Measurements from ENCODE around the gene SLC6A7.

Gene SLC6A7

DNA sequence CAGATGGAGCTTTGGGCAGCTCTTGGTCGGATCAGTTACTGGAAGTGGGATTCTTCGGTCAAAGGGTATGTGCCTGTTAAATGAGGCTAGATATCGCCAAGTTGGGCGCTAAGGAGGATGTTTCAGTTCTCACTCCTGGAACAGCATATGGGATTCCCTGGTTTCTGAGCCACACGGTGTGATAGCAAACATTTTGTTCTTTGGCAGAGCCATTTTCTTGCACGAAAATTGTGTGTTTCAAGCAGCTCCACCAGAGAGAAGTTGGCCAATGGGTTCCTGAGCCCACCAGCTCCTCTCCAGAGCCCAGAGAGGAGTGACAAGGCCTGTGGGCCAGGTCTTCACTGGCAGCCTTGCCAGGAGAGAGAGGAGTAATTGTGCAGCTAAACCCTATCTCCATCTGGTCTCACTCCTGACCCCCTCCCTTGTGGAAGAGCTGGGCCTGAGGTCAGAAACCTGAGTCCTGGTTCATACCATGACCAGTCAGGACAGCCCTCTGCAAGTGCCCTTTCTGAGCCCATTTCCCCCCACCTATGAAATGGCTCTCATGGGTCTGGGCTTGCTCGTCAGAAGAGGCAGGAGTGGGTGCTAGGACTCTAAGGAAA lies 10.7 kb upstream of the SLC6A7 start:
- H3K4me3 ChIP-seq (ENCODE audit: low read depth, low read length) = no peak overlapping the region
- no peak overlapping the region for H4K91ac ChIP-seq (ENCODE audit: low read depth, low read length)
- H3K27me3 ChIP-seq (ENCODE audit: insufficient read depth, low read length) = no peaks in the 10 kb centered on the region
- no peak overlapping the region for H3K23ac ChIP-seq (ENCODE audit: low read length)
- no peak overlapping the region for H2BK5ac ChIP-seq (ENCODE audit: low read depth, low read length, poor library complexity)
- H2BK120ac ChIP-seq (ENCODE audit: insufficient read depth, low read length, poor library complexity) = no peak overlapping the region
- no peak overlapping the region for H3K9ac ChIP-seq (ENCODE audit: low read length)
- H3K36me3 ChIP-seq (ENCODE audit: control insufficient read depth in 1 of 2, insufficient read depth in 2 of 2, low read length in 2 of 2) = no peaks in the 10 kb centered on the region
- H2AFZ ChIP-seq (ENCODE audit: insufficient read depth, low read length, poor library complexity) = no peak overlapping the region
- H3K79me2 ChIP-seq (ENCODE audit: control insufficient read depth, insufficient read depth, low read length, poor library complexity) = no peaks in the 10 kb centered on the region
- H3K4ac ChIP-seq (ENCODE audit: low read depth, low read length) = no peak overlapping the region
- H4K12ac ChIP-seq (ENCODE audit: low read depth, low read length) = no peak overlapping the region
- peaks cover 4% of the 10 kb centered on the region for H3K79me1 ChIP-seq (ENCODE audit: low read length)
- H2BK12ac ChIP-seq (ENCODE audit: low read length) = no peak overlapping the region
- no peak overlapping the region for H3K14ac ChIP-seq (ENCODE audit: low read length)
- H3K27ac ChIP-seq (ENCODE audit: low read depth, low read length) = no peak overlapping the region
- no peaks in the 10 kb centered on the region for H3K9me3 ChIP-seq (ENCODE audit: insufficient read depth, low read depth, low read length)
- H3K18ac ChIP-seq (ENCODE audit: low read length) = no peak overlapping the region
- no peak for DNase-seq
- no peak overlapping the region for H4K8ac ChIP-seq (ENCODE audit: low read depth, low read length)
- no peak overlapping the region for H2AK5ac ChIP-seq (ENCODE audit: low read length)
- WGBS (ENCODE audit: extremely low coverage, insufficient coverage, insufficient read length) = no CpG with 5 or more reads among the region's 7 CpGs
- no peak overlapping the region for H3K4me2 ChIP-seq (ENCODE audit: low read length)
- no peaks in the 10 kb centered on the region for H3K4me1 ChIP-seq (ENCODE audit: control insufficient read depth in 1 of 2, insufficient read depth in 2 of 2, low read length in 2 of 2)

DNA sequence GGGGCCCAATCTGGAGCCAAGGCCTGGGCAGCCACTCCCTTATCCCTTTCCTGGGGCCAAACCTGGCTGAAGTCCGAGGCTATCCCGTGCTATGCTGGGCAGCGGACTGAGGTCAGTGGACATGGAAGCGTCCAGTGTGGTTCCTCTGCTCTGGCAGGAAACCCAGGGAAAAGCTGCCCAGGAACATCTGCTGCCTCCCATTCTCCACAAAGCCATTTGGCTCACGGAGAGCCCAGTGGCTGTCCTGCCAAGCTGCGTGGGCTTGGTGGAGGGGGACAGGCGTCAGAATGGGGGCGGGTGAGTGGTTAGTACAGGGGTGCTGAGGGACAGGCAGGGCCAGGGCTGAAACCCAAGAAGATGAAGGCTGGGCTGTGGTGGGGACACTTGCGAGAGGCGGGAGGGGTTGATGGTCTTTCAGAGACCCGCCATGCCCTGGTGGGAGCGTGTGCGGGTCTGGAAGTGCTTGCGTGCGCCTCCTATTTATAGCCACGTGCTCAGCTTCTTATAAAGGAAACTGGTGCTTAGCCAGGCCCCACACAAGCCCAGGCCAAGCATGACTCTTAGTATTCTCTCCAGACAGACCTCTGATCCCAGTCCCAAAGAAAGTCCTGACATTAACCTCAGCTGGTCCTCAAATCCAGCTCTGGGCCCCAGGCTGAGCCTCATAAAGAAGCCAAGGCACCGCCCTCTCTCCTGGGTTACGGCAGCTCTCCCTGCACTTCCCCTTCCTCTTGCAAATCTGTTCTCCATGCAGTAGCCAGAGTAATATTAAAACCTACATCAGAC lies 9.4 kb upstream of the SLC6A7 start:
- H3K4ac ChIP-seq (ENCODE audit: low read depth, low read length) = no peak overlapping the region
- no peaks in the 10 kb centered on the region for H3K79me1 ChIP-seq (ENCODE audit: low read length)

DNA sequence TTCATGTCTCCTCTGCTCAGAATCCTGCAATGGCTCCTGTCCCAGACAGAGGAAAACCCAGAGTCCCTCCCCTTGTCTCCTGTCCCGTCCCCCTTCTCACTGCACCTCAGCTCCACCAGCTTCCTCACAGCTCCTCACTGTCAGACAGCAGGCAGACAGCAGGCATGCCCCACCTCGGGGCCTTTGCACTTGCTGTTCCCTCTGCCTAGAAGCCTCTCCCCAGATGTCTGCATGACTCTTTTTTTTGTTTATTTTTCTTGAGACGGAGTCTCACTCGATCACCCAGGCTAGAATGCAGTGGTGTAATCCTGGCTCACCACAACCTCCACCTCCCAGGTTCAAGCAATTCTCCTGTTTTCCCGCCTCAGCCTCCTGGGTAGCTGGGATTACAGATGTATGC lies 8.8 kb upstream of the SLC6A7 start:
- Histone ChIP-seq H3K4me3 (ENCODE audit: low read depth, low read length) (no peak overlapping the region), H3K36me3 (ENCODE audit: control insufficient read depth in 1 of 2, insufficient read depth in 2 of 2, low read length in 2 of 2) (no peaks in the 10 kb centered on the region), H2BK12ac (ENCODE audit: low read length) (no peak overlapping the region), H3K18ac (ENCODE audit: low read length) (no peak overlapping the region), H3K4me1 (ENCODE audit: control insufficient read depth in 1 of 2, insufficient read depth in 2 of 2, low read length in 2 of 2) (no peaks in the 10 kb centered on the region), H3K27ac (ENCODE audit: low read depth, low read length) (no peak overlapping the region), H2BK120ac (ENCODE audit: insufficient read depth, low read length, poor library complexity) (no peak overlapping the region), H3K9me3 (ENCODE audit: insufficient read depth, low read depth, low read length) (no peaks in the 10 kb centered on the region), H2AK5ac (ENCODE audit: low read length) (no peak overlapping the region), H3K4ac (ENCODE audit: low read depth, low read length) (no peak overlapping the region), H3K27me3 (ENCODE audit: insufficient read depth, low read length) (no peaks in the 10 kb centered on the region), H2BK5ac (ENCODE audit: low read depth, low read length, poor library complexity) (no peak overlapping the region), H2AFZ (ENCODE audit: insufficient read depth, low read length, poor library complexity) (no peak overlapping the region), H3K9ac (ENCODE audit: low read length) (no peak overlapping the region), H3K14ac (ENCODE audit: low read length) (no peak overlapping the region), H3K4me2 (ENCODE audit: low read length) (no peak overlapping the region), H4K8ac (ENCODE audit: low read depth, low read length) (no peak overlapping the region), H4K91ac (ENCODE audit: low read depth, low read length) (no peak overlapping the region), H3K23ac (ENCODE audit: low read length) (no peak overlapping the region), H3K79me2 (ENCODE audit: control insufficient read depth, insufficient read depth, low read length, poor library complexity) (no peaks in the 10 kb centered on the region), H4K12ac (ENCODE audit: low read depth, low read length) (no peak overlapping the region), H3K79me1 (ENCODE audit: low read length) (no peaks in the 10 kb centered on the region)
- no CpG with 5 or more reads among the region's 5 CpGs for WGBS (ENCODE audit: extremely low coverage, insufficient coverage, insufficient read length)
- DNase-seq = no peak

More for the DNA sequence above, 9.4 kb upstream of the SLC6A7 start:
- Histone ChIP-seq H3K27ac (ENCODE audit: low read depth, low read length) (no peak overlapping the region), H4K8ac (ENCODE audit: low read depth, low read length) (no peak overlapping the region), H3K79me2 (ENCODE audit: control insufficient read depth, insufficient read depth, low read length, poor library complexity) (no peaks in the 10 kb centered on the region), H2BK120ac (ENCODE audit: insufficient read depth, low read length, poor library complexity) (no peak overlapping the region), H2AK5ac (ENCODE audit: low read length) (no peak overlapping the region), H3K18ac (ENCODE audit: low read length) (no peak overlapping the region), H3K4me3 (ENCODE audit: low read depth, low read length) (no peak overlapping the region), H3K14ac (ENCODE audit: low read length) (no peak overlapping the region), H3K27me3 (ENCODE audit: insufficient read depth, low read length) (no peaks in the 10 kb centered on the region), H3K23ac (ENCODE audit: low read length) (no peak overlapping the region), H4K91ac (ENCODE audit: low read depth, low read length) (no peak overlapping the region), H4K12ac (ENCODE audit: low read depth, low read length) (no peak overlapping the region), H2BK5ac (ENCODE audit: low read depth, low read length, poor library complexity) (no peak overlapping the region), H3K36me3 (ENCODE audit: control insufficient read depth in 1 of 2, insufficient read depth in 2 of 2, low read length in 2 of 2) (no peaks in the 10 kb centered on the region), H2AFZ (ENCODE audit: insufficient read depth, low read length, poor library complexity) (no peak overlapping the region), H3K9ac (ENCODE audit: low read length) (no peak overlapping the region), H3K4me1 (ENCODE audit: control insufficient read depth in 1 of 2, insufficient read depth in 2 of 2, low read length in 2 of 2) (no peaks in the 10 kb centered on the region), H2BK12ac (ENCODE audit: low read length) (no peak overlapping the region), H3K4me2 (ENCODE audit: low read length) (no peak overlapping the region), H3K9me3 (ENCODE audit: insufficient read depth, low read depth, low read length) (no peaks in the 10 kb centered on the region)
- WGBS (ENCODE audit: extremely low coverage, insufficient coverage, insufficient read length) = no CpG with 5 or more reads among the region's 18 CpGs
- no peak for DNase-seq

DNA sequence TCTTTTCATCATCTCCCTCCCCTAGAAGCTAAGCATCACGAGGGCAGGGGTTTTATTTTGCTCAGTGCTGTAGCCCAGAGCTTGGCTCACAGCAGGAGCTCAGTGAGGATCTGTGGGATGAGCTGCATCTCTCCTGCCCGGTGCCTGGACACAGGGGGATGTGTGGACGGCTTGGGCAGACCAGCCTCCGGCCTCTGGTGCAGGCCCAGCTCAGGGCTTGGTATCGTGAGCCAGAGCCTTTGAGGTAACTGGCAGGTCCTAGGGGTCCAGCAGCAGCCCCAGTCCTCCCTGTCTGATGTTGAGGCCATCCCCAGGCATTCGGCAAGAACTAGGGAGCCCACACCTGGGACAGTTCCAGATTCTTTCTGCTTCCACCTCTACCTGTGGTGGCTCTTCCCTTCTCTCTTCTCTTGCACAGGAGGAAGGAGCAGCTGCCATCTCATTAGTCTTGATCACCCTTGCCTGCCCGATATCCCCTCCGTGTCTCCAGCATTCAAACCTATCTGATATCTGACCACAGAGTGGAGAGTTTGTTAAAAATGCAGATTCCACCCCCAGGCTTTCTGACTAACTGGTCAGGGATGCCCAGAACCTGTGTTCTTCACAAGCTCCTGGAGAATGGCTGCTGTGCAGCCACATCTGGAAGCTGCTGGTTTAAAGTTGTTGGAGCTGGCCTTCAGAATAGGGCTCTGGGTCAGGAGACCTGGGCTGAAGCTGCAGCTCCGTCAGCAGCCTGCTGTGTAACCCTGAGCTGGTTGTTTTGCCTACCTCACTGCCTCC lies 7.9 kb upstream of the SLC6A7 start:
- no peaks in the 10 kb centered on the region for H3K4me1 ChIP-seq (ENCODE audit: control insufficient read depth in 1 of 2, insufficient read depth in 2 of 2, low read length in 2 of 2)
- no peaks in the 10 kb centered on the region for H3K79me2 ChIP-seq (ENCODE audit: control insufficient read depth, insufficient read depth, low read length, poor library complexity)
- H3K4me3 ChIP-seq (ENCODE audit: low read depth, low read length) = no peak overlapping the region
- DNase-seq = peak; percentile 64 to 77
- no peaks in the 10 kb centered on the region for H3K27me3 ChIP-seq (ENCODE audit: insufficient read depth, low read length)
- no peak overlapping the region for H2AK5ac ChIP-seq (ENCODE audit: low read length)
- no peak overlapping the region for H3K14ac ChIP-seq (ENCODE audit: low read length)
- no peaks in the 10 kb centered on the region for H3K79me1 ChIP-seq (ENCODE audit: low read length)
- no peak overlapping the region for H3K9ac ChIP-seq (ENCODE audit: low read length)
- no peak overlapping the region for H3K4ac ChIP-seq (ENCODE audit: low read depth, low read length)
- no CpG with 5 or more reads among the region's 9 CpGs for WGBS (ENCODE audit: extremely low coverage, insufficient coverage, insufficient read length)
- H4K12ac ChIP-seq (ENCODE audit: low read depth, low read length) = no peak overlapping the region
- H2BK12ac ChIP-seq (ENCODE audit: low read length) = no peak overlapping the region
- no peak overlapping the region for H2AFZ ChIP-seq (ENCODE audit: insufficient read depth, low read length, poor library complexity)
- no peak overlapping the region for H2BK5ac ChIP-seq (ENCODE audit: low read depth, low read length, poor library complexity)
- H3K4me2 ChIP-seq (ENCODE audit: low read length) = no peak overlapping the region
- H3K23ac ChIP-seq (ENCODE audit: low read length) = no peak overlapping the region
- H4K91ac ChIP-seq (ENCODE audit: low read depth, low read length) = no peak overlapping the region
- no peaks in the 10 kb centered on the region for H3K36me3 ChIP-seq (ENCODE audit: control insufficient read depth in 1 of 2, insufficient read depth in 2 of 2, low read length in 2 of 2)
- no peak overlapping the region for H4K8ac ChIP-seq (ENCODE audit: low read depth, low read length)
- no peak overlapping the region for H2BK120ac ChIP-seq (ENCODE audit: insufficient read depth, low read length, poor library complexity)
- H3K18ac ChIP-seq (ENCODE audit: low read length) = no peak overlapping the region
- H3K9me3 ChIP-seq (ENCODE audit: insufficient read depth, low read depth, low read length) = no peaks in the 10 kb centered on the region
- H3K27ac ChIP-seq (ENCODE audit: low read depth, low read length) = no peak overlapping the region

Measured in trophoblast cell (in vitro differentiated cells and primary cell).